A549 treated with GW870086 at 1 μM for 4 hours (cell line): ENCODE measurements around the gene SLC25A24. TPM values are rescaled to one million over a fixed set of nuclear protein-coding genes. Genes with fewer than 3 reads are reported as not detected.

Source experiments
- total RNA-seq: library from RNA; stranded (reverse); fragments of 200-300 nt; extraction: Qiagen RNA extraction; gene quantifications from 5 replicates; pipeline ENCODE4 v1.2.3, GENCODE V29; 2022; ENCODE audit warnings: low read depth

Gene SLC25A24
- total RNA-seq, result 20.1 to 31.9 TPM (median 28.8 TPM) in 5 replicates

DNA sequence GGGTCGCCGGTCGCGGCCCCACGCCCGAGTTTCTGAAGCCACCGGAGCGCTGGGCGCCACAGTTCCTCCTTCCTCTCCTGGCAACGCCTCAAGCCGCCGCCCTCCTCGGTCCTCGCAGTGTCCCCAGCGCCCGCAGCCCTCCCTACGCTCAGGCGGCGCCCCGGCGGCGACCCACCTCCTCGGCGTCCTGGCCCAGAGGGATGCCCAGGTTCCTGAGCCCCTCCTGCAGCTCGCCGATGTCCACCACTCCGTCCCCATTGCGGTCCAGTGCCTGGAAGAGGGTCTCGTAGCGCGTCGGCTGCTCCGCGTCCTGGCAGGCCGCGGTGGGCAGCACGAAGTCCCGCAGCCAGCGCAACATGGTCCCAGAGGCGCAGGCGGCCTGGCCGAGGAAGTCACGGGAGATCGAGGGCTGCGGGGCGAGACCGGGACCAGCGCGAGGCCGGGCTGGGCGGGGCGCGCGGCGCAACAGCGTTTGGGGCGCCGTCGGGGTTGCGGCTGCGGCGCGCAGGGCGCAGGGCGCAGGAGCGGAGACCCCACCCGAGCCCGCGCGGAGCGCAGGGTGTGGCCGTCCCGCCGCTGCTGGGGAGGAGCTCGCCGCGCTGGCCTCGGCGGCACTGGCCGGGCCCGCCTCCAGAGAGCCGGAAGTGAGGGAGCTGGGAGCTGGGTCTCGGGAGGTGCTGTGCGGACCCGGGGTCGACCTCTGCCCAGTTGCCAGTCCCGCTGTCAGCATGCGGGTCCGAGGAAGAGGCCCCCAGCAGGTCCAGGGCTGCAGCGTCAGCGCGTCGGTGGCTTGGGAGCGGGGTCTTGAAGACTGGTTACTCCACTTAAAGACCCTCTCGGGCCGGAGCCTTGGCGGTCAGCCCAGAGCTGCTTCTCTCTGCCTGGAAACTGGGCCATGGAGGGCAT is at the start of gene SLC25A24:
Gene SLC25A24 (minus strand): TSS at position 563 of the 906 bp plus-strand sequence. CDS start 205 bp downstream, at position 358.

DNA sequence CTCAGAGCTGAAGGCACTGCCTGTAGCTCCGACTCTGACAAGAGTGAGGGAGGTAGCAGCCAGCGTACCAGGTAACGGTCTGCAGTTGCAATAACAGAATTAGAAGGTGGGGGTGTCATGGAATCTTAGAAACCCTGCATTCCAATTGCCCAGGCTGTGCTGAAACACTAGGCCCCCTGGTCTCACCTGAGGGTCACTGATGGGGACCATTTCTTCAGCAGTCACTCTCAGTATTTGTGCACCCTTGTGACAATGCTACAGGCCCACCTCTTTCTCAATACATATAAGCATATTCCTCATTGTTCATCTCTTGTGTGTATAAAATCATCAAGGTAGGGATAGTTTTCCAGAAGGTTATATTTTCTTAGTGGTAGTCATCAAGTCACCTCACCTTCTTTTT is 43.8 kb upstream of the SLC25A24 start, which contains the start of gene NBPF4:
Gene NBPF4 (minus strand): TSS at position 101 of the 400 bp plus-strand sequence. CDS start 315 bp downstream, outside the sequence.

Other genes with a start within 250 kb of the SLC25A24 start
- gene VAV3, start 235.2 kb downstream of the SLC25A24 start, total RNA-seq, result 0.52 to 1.3 TPM (median 0.70 TPM) in 5 replicates
- gene NBPF4, start 43.7 kb upstream of the SLC25A24 start, total RNA-seq, result 0.05 to 0.14 TPM (median 0.14 TPM) in 3 of 5 replicates, not detected in the others
- 0.19 TPM in 1 of 5 replicates, not detected in the others for gene NBPF6, start 250.0 kb upstream of the SLC25A24 start, total RNA-seq